HepG2 (cell line): ENCODE results near the gene CCDC106. TPM values are rescaled to one million over a fixed set of nuclear protein-coding genes. Genes with fewer than 3 reads are reported as not detected.

Experiments
- ATAC-seq: fragments of 200-7000 bp; cut with Tn5 transposase; 3 replicates; pipeline ENCODE4 v1.9.1; 2020; ENCODE audit warnings: mild to moderate bottlenecking, moderate library complexity
- BruUV-seq: library from RNA; stranded (reverse); fragments of 400-500 nt; replicated peaks from 2 replicates; lab custom pipeline; 2021; lab: Mats Ljungman, UMichigan
- CTCF ChIA-PET: fragments of 300-600 bp; formaldehyde crosslinking; extraction: SDS; loops from one replicate; lab custom pipeline; 2021; ENCODE audit warnings: low total read pairs, inconsistent platforms, low intra/inter-chr PET ratio; lab: Yijun Ruan, JAX
- POLR2A ChIA-PET: fragments of 350-600 bp; sonication (Branson Sonifier 250); formaldehyde crosslinking; loops from one replicate; lab custom pipeline; 2020; ENCODE audit warnings: antibody characterized with exemption, inconsistent platforms; lab: Yijun Ruan, JAX
- DNase-seq: peaks from one replicate; pipeline ENCODE4 v3.0.0-alpha.2; 2015; ENCODE audit warnings: low spot score
- FAIRE-seq: peaks from 3 replicates; lab custom pipeline; 2011; peaks lifted over from hg19 to GRCh38; lab: Jason Lieb, UNC
- H2AFZ ChIP-seq: one replicate; pipeline ENCODE4 v1.6.1; 2011; ENCODE audit warnings: low read length, inconsistent platforms
- H3K27ac ChIP-seq: fragments of 300-600 bp; 3 replicates; pipeline ENCODE4 v1.8.0; 2011; ENCODE audit warnings: mixed run types, mild to moderate bottlenecking, mixed read lengths, low read length, inconsistent platforms; ENCODE audit not compliant: insufficient read depth; ENCODE audit errors: extremely low read length
- H3K27me3 ChIP-seq, 2 experiments: fragments of 200-600 bp in 1 of 2; 2 replicates in 1 of 2; 3 replicates in 1 of 2; pipeline versions ENCODE4 v1.6.0 to v1.8.0; 2011; ENCODE audit warnings: low read length in 2 of 2, mild to moderate bottlenecking in 2 of 2, moderate library complexity in 2 of 2, inconsistent platforms in 1 of 2; ENCODE audit not compliant: insufficient read depth in 2 of 2, control insufficient read depth in 1 of 2
- H3K36me3 ChIP-seq, 2 experiments: fragments of 200-600 bp in 1 of 2; replicated peaks in 1 of 2; 2 replicates in 1 of 2; 3 replicates in 1 of 2; pipeline versions ENCODE4 v1.5.1 to v1.8.0; 2011; ENCODE audit warnings: low read length in 2 of 2, inconsistent platforms in 1 of 2; ENCODE audit not compliant: insufficient read depth in 2 of 2, control insufficient read depth in 1 of 2
- H3K4me1 ChIP-seq: 2 replicates; pipeline ENCODE4 v1.5.1; 2012; ENCODE audit warnings: low read length, inconsistent platforms; ENCODE audit not compliant: insufficient read depth
- H3K4me2 ChIP-seq: 2 replicates; pipeline ENCODE4 v1.6.0; 2011; ENCODE audit warnings: low read depth, low read length, inconsistent platforms
- H3K4me3 ChIP-seq, 3 experiments: fragments of 200-600 bp in 1 of 3; sonication (generic), shearing (Covaris generic) in 1 of 3; replicated peaks in 1 of 3; 2 replicates each; pipeline ENCODE4 v1.5.1; 2011 to 2016; ENCODE audit warnings: low read length in 3 of 3, inconsistent platforms in 2 of 3, low read depth in 2 of 3, mild to moderate bottlenecking in 2 of 3, control low read depth in 1 of 3, mixed read lengths in 1 of 3; ENCODE audit not compliant: insufficient read depth in 1 of 3
- H3K79me2 ChIP-seq: one replicate; pipeline ENCODE4 v1.6.1; 2011; ENCODE audit warnings: low read length, inconsistent platforms; ENCODE audit not compliant: insufficient read depth
- H3K9ac ChIP-seq: 2 replicates; pipeline ENCODE4 v1.6.0; 2011; ENCODE audit warnings: mild to moderate bottlenecking, low read depth, low read length, inconsistent platforms; ENCODE audit not compliant: insufficient read depth
- H3K9me3 ChIP-seq: 2 replicates; pipeline ENCODE4 v1.5.1; 2012; ENCODE audit warnings: mild to moderate bottlenecking, low read length
- H4K20me1 ChIP-seq: 2 replicates; pipeline ENCODE4 v1.6.0; 2011; ENCODE audit warnings: inconsistent platforms, mild to moderate bottlenecking, low read length, moderate library complexity; ENCODE audit not compliant: insufficient read depth
- NFKB2 ChIP-seq: sonication (generic); formaldehyde crosslinking; IDR thresholded peaks from 2 replicates; pipeline ENCODE4 v1.4.0; 2020; ENCODE audit warnings: missing genetic modification reagents, borderline replicate concordance
- ZNF337 ChIP-seq: sonication (generic); formaldehyde crosslinking; IDR thresholded peaks from 2 replicates; pipeline ENCODE4 v1.5.1; 2020; ENCODE audit warnings: missing genetic modification reagents, low read depth, mild to moderate bottlenecking, borderline replicate concordance
- ZNF543 ChIP-seq: sonication (generic); formaldehyde crosslinking; IDR thresholded peaks from 2 replicates; pipeline ENCODE4 v1.4.0; 2020; ENCODE audit warnings: mild to moderate bottlenecking, missing genetic modification reagents
- ZNF776 ChIP-seq: sonication (generic); formaldehyde crosslinking; IDR thresholded peaks from 2 replicates; pipeline ENCODE4 v1.4.0; 2020; ENCODE audit warnings: mild to moderate bottlenecking, missing genetic modification reagents
- WGBS: methylation state at CpG from one replicate; pipeline ENCODE4 v1.1.6; 2017; ENCODE audit warnings: low lambda C conversion rate; 5-methylcytosine and 5-hydroxymethylcytosine counted together
- in situ Hi-C: cut with HindIII; loops from 2 replicates; pipeline ENCODE4 v1.10.0; 2017; ENCODE audit warnings: low pct_unique_long_range_greater_than_20kb; ENCODE audit not compliant: extremely low pct_ligation_motif_present
- intact Hi-C: fragments of 100-400 bp; cut with micrococcal nuclease; formaldehyde crosslinking; loops from one replicate; pipeline ENCODE4 v1.10.0; 2022; ENCODE audit not compliant: unreplicated experiment
- polyA plus RNA-seq, 8 experiments: library from polyadenylated mRNA; depleted of rRNA in 3 of 8; stranded (reverse) in 7 of 8; unstranded in 1 of 8; fragments of >200 nt; fragmentation: Illumina TruSeq in 4 of 8; extraction: Trizol in 4 of 8; gene quantifications; 2 replicates each; pipeline versions ENCODE4 v1.2.1 to v1.2.3, GENCODE V29; 2011 to 2016; ENCODE audit warnings: low read depth in 4 of 8, missing spikeins in 1 of 8, mixed read lengths in 1 of 8; ENCODE audit not compliant: insufficient read depth in 1 of 8
- total RNA-seq, 5 experiments: library from RNA; depleted of rRNA; stranded (reverse); fragments of >200 nt; fragmentation: Illumina TruSeq; extraction: Trizol; gene quantifications; 2 replicates each; pipeline ENCODE4 v1.2.3, GENCODE V29; 2016; ENCODE audit warnings: low read depth in 1 of 5
- TF ChIP-seq, protein P1 (sequence below): sonication (generic); formaldehyde crosslinking; IDR thresholded peaks from 2 replicates; pipeline ENCODE4 v1.8.1; 2023; ENCODE audit warnings: missing genetic modification reagents, mild to moderate bottlenecking, borderline replicate concordance
- TF ChIP-seq, protein P2 (sequence below): sonication (generic); formaldehyde crosslinking; IDR thresholded peaks from 2 replicates; pipeline ENCODE4 v1.4.0; 2020; ENCODE audit warnings: mild to moderate bottlenecking, low read depth, missing genetic modification reagents
- TF ChIP-seq, protein P3 (sequence below): sonication (generic); formaldehyde crosslinking; IDR thresholded peaks from 2 replicates; pipeline ENCODE4 v1.4.0; 2020; ENCODE audit warnings: mild to moderate bottlenecking, missing genetic modification reagents

CCDC106 gene
- total and polyA plus RNA-seq, 2 of the 13 experiments (the other 11 are each of a cell fraction or from before 2014, with no cell fraction given): 4.7 to 8.8 TPM

GRCh38 chr19:55635334-55635717 lies 12.7 kb upstream of the CCDC106 start:
- H3K4me1 ChIP-seq: peaks cover 54% of the 10 kb centered on the region
- peak overlapping the region; percentile 98 for H3K4me2 ChIP-seq
- peak overlapping the region; percentile 99 for H3K9ac ChIP-seq
- ChIA-PET CTCF (interaction anchor here (1.2 kb wide), 1 partner anchor 19 kb away, joined by 4 read pairs; no protein-coding TSS in a partner anchor), POLR2A (interaction anchor here (0.6 to 3.3 kb wide), 5 partner anchors 11 to 36 kb away, joined by 3 to 15 read pairs (median 4); partner anchors contain the start of genes FIZ1, U2AF2, ZNF784 and ZNF865)
- peak overlapping the region; percentile 93 to 100 (median 94) for H3K4me3 ChIP-seq
- H2AFZ ChIP-seq: no peak overlapping the region
- no peaks in the 10 kb centered on the region for H3K9me3 ChIP-seq
- TF ChIP-seq ZNF337 (CRISPR knock-in tag) (0 out of 2 replicates have a peak, but pooled peaks have one; percentile 8), ZNF543 (CRISPR knock-in tag) (peak; percentile 4; the same call in 1 of the 2 replicates), ZNF776 (no peak), NFKB2 (CRISPR knock-in tag) (0 out of 2 replicates have a peak, but pooled peaks have one; percentile 9)
- TF ChIP-seq, protein P1, sequence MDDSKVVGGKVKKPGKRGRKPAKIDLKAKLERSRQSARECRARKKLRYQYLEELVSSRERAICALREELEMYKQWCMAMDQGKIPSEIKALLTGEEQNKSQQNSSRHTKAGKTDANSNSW (CRISPR knock-in tag): 0 out of 2 replicates have a peak, but pooled peaks have one; percentile 6
- TF ChIP-seq, protein P2, sequence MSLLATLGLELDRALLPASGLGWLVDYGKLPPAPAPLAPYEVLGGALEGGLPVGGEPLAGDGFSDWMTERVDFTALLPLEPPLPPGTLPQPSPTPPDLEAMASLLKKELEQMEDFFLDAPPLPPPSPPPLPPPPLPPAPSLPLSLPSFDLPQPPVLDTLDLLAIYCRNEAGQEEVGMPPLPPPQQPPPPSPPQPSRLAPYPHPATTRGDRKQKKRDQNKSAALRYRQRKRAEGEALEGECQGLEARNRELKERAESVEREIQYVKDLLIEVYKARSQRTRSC: no peak
- TF ChIP-seq, protein P3, sequence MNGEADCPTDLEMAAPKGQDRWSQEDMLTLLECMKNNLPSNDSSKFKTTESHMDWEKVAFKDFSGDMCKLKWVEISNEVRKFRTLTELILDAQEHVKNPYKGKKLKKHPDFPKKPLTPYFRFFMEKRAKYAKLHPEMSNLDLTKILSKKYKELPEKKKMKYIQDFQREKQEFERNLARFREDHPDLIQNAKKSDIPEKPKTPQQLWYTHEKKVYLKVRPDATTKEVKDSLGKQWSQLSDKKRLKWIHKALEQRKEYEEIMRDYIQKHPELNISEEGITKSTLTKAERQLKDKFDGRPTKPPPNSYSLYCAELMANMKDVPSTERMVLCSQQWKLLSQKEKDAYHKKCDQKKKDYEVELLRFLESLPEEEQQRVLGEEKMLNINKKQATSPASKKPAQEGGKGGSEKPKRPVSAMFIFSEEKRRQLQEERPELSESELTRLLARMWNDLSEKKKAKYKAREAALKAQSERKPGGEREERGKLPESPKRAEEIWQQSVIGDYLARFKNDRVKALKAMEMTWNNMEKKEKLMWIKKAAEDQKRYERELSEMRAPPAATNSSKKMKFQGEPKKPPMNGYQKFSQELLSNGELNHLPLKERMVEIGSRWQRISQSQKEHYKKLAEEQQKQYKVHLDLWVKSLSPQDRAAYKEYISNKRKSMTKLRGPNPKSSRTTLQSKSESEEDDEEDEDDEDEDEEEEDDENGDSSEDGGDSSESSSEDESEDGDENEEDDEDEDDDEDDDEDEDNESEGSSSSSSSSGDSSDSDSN (CRISPR knock-in tag): 0 out of 2 replicates have a peak, but pooled peaks have one; percentile 13
- BruUV-seq: TSS peak; percentile 68
- DNase-seq: no peak
- H3K27me3 ChIP-seq: no peaks in the 10 kb centered on the region; a peak in 1 of 5 replicates
- peak overlapping the region; percentile 86 for H3K27ac ChIP-seq
- no peak for FAIRE-seq
- no peaks in the 10 kb centered on the region for H3K36me3 ChIP-seq
- WGBS: 0% methylated on average over 9 of the region's 9 CpGs
- no peaks in the 10 kb centered on the region for H4K20me1 ChIP-seq
- no peak for ATAC-seq
- intact Hi-C loops: loop anchor here (1.0 to 10.0 kb wide), 2 partner anchors 51 to 116 kb away; partner anchors contain the start of gene ZNF579
- H3K79me2 ChIP-seq: peaks cover 23% of the 10 kb centered on the region
- in situ Hi-C loops: no loop called here
